Endothelial cell of umbilical vein (primary cell): ENCODE data around the gene IL34. TPM values are rescaled to one million over a fixed set of nuclear protein-coding genes. Genes with fewer than 3 reads are reported as not detected.

Experiments used
- BruUV-seq: library from RNA; stranded (reverse); fragments of 400-500 nt; replicated peaks from 2 replicates; lab custom pipeline; 2021; lab: Mats Ljungman, UMichigan
- CTCF ChIA-PET: fragments of 300-600, 350-600 bp; sonication (Branson Sonifier 250); formaldehyde crosslinking; loops from one replicate; lab custom pipeline; 2021; ENCODE audit warnings: antibody characterized with exemption, inconsistent platforms; lab: Charles Lee
- POLR2A ChIA-PET: fragments of 300-600, 350-600 bp; sonication (Branson Sonifier 250); formaldehyde crosslinking; loops from one replicate; lab custom pipeline; 2021; ENCODE audit warnings: antibody characterized with exemption, inconsistent platforms; lab: Charles Lee
- DNase-seq: peaks from one replicate; pipeline ENCODE4 v3.0.0-alpha.2; 2011; ENCODE audit warnings: low read depth, low spot score
- FAIRE-seq: peaks from 2 replicates; lab custom pipeline; 2011; peaks lifted over from hg19 to GRCh38; lab: Jason Lieb, UNC
- H2AFZ ChIP-seq: 2 replicates; pipeline ENCODE4 v1.6.0; 2012; ENCODE audit warnings: low read depth, low read length, control low read depth, inconsistent platforms
- H3K27ac ChIP-seq: 2 replicates; pipeline ENCODE4 v1.5.1; 2011; ENCODE audit warnings: low read depth, mild to moderate bottlenecking, control low read depth, low read length, moderate library complexity; ENCODE audit not compliant: insufficient read depth
- H3K27me3 ChIP-seq, 2 experiments: 2 replicates each; pipeline versions ENCODE4 v1.6.0 to v1.6.1; 2011; ENCODE audit warnings: low read length in 2 of 2, mixed read lengths in 1 of 2; ENCODE audit not compliant: control insufficient read depth in 2 of 2, insufficient read depth in 2 of 2
- H3K36me3 ChIP-seq, 2 experiments: 2 replicates in 1 of 2; 3 replicates in 1 of 2; pipeline ENCODE4 v1.5.1; 2011; ENCODE audit warnings: low read length in 2 of 2, mild to moderate bottlenecking in 1 of 2, moderate library complexity in 1 of 2; ENCODE audit not compliant: control insufficient read depth in 2 of 2, insufficient read depth in 2 of 2; ENCODE audit errors: extremely low read depth in 1 of 2
- H3K4me1 ChIP-seq: 3 replicates; pipeline ENCODE4 v1.5.1; 2011; ENCODE audit warnings: mild to moderate bottlenecking, low read length; ENCODE audit not compliant: control insufficient read depth, insufficient read depth; ENCODE audit errors: extremely low read depth
- H3K4me2 ChIP-seq: 2 replicates; pipeline ENCODE4 v1.6.1; 2011; ENCODE audit warnings: low read length, control low read depth, mixed read lengths; ENCODE audit not compliant: insufficient read depth
- H3K4me3 ChIP-seq, 3 experiments: fragments of 200-600 bp in 1 of 3; sonication (generic), shearing (Covaris generic) in 1 of 3; replicated peaks in 1 of 3; 2 replicates each; pipeline ENCODE4 v1.5.1; 2011 to 2016; ENCODE audit warnings: control low read depth in 3 of 3, low read length in 3 of 3, mild to moderate bottlenecking in 2 of 3, inconsistent platforms in 1 of 3, low read depth in 1 of 3, moderate library complexity in 1 of 3; ENCODE audit not compliant: insufficient read depth in 1 of 3
- H3K79me2 ChIP-seq: 2 replicates; pipeline ENCODE4 v1.6.0; 2012; ENCODE audit warnings: low read length, inconsistent platforms; ENCODE audit not compliant: control insufficient read depth, insufficient read depth
- H3K9ac ChIP-seq: replicated peaks from 2 replicates; pipeline ENCODE3; 2011; ENCODE audit warnings: low read length, control low read depth; ENCODE audit not compliant: insufficient read depth; ENCODE audit errors: extremely low read depth
- H3K9me1 ChIP-seq: replicated peaks from 3 replicates; pipeline ENCODE4 v1.6.0; 2011; ENCODE audit warnings: mild to moderate bottlenecking, low read length; ENCODE audit not compliant: control insufficient read depth, insufficient read depth; ENCODE audit errors: extremely low read depth
- H3K9me3 ChIP-seq: replicated peaks from 2 replicates; pipeline ENCODE4 v1.5.1; 2012; ENCODE audit warnings: low read length, inconsistent platforms; ENCODE audit not compliant: control insufficient read depth, insufficient read depth
- H4K20me1 ChIP-seq: replicated peaks from 2 replicates; pipeline ENCODE3; 2011; ENCODE audit warnings: mild to moderate bottlenecking, low read length; ENCODE audit not compliant: control insufficient read depth, insufficient read depth; ENCODE audit errors: extremely low read depth
- EZH2 ChIP-seq: IDR thresholded peaks from 2 replicates; pipeline ENCODE4 v1.6.1; 2012; ENCODE audit warnings: borderline replicate concordance, low read depth, mild to moderate bottlenecking, moderate library complexity, low read length, inconsistent platforms; ENCODE audit not compliant: severe bottlenecking
- FOS ChIP-seq: IDR thresholded peaks from 2 replicates; pipeline ENCODE4 v1.6.1; 2011; ENCODE audit warnings: mild to moderate bottlenecking, low read length, moderate library complexity, borderline replicate concordance; ENCODE audit not compliant: insufficient read depth
- GATA2 ChIP-seq: IDR thresholded peaks from 2 replicates; pipeline ENCODE4 v1.7.0; 2011; ENCODE audit warnings: low read depth, mild to moderate bottlenecking, moderate library complexity, mixed read lengths, low read length; ENCODE audit not compliant: insufficient read length, insufficient read depth
- JUN ChIP-seq: IDR thresholded peaks from 2 replicates; pipeline ENCODE4 v1.6.1; 2011; ENCODE audit warnings: borderline replicate concordance, low read depth; ENCODE audit not compliant: insufficient read length, insufficient read depth
- MYC ChIP-seq: IDR thresholded peaks from one replicate; pipeline ENCODE4 v1.6.1; 2011; ENCODE audit warnings: mild to moderate bottlenecking, low read depth, low read length
- POLR2AphosphoS5 ChIP-seq: IDR thresholded peaks from 2 replicates; pipeline ENCODE4 v1.6.1; 2012; ENCODE audit warnings: low read depth, mild to moderate bottlenecking, control low read depth, low read length, moderate library complexity; ENCODE audit not compliant: insufficient read depth
- dilution Hi-C: fragments of 300-500 bp; cut with MboI; formaldehyde crosslinking; loops from one replicate; pipeline ENCODE4 v1.15.0; 2019; ENCODE audit warnings: low sequenced_read_pairs; ENCODE audit not compliant: extremely low pct_ligation_motif_present
- intact Hi-C: fragments of 100-400 bp; cut with micrococcal nuclease; formaldehyde crosslinking; loops from one replicate; pipeline ENCODE4 v1.10.0; 2022
- polyA plus RNA-seq, 4 experiments: library from polyadenylated mRNA; depleted of rRNA in 3 of 4; stranded (reverse) in 3 of 4; unstranded in 1 of 4; fragments of >200 nt; gene quantifications; 2 replicates each; pipeline versions ENCODE4 v1.2.1 to v1.2.3, GENCODE V29; 2011 to 2012; ENCODE audit warnings: missing spikeins in 1 of 4
- total RNA-seq: library from RNA; stranded (reverse); gene quantifications from 2 replicates; pipeline ENCODE4 v1.2.3, GENCODE V29; 2021
- TF ChIP-seq, protein P1 (sequence below): IDR thresholded peaks from 2 replicates; pipeline ENCODE4 v1.6.1; 2011; ENCODE audit not compliant: insufficient read depth, insufficient read length
- TF ChIP-seq, protein P2 (sequence below), 2 donors: IDR thresholded peaks; 1 replicate in 1 of 2; 2 replicates in 1 of 2; pipeline ENCODE4 v1.5.1; 2011; ENCODE audit warnings: low read length in 2 of 2, mild to moderate bottlenecking in 2 of 2, moderate library complexity in 2 of 2, control low read depth in 1 of 2, inconsistent platforms in 1 of 2, low read depth in 1 of 2; ENCODE audit not compliant: insufficient read depth in 1 of 2; ENCODE audit errors: extremely low read depth in 1 of 2

The IL34 gene
- total and polyA plus RNA-seq, 2 donors (not counting 3 experiments of a cell fraction or from before 2014, with no cell fraction given), result 0.88 to 0.97 TPM

DNA sequence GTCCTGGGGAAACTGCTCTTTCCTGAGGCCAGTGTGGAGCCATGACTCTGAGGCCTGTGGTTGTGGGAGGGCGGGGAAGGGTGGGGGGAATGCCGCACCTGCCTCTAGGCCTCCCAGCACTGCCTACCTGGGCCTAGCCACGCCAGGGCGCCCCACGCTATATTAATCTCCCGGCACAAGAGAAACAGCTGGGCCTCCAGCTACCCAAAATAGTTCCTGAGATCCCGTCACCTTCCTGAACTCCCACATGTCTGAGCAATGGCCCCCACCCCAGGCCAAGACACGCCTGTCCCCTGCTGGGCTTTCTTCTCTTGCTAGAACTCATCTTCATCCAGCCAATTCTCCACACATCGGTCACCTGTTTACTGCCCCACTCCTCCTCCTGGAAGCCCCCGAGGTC is 52.5 kb downstream of the IL34 start:
- ChIA-PET POLR2A (no interaction called here), CTCF (no interaction called here)
- no TSS peak for BruUV-seq
- no peak overlapping the region for H3K27ac ChIP-seq
- TF ChIP-seq, protein P1, sequence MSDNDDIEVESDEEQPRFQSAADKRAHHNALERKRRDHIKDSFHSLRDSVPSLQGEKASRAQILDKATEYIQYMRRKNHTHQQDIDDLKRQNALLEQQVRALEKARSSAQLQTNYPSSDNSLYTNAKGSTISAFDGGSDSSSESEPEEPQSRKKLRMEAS, result no peak
- TF ChIP-seq GATA2, result no peak
- no peak for TF ChIP-seq JUN
- TF ChIP-seq, protein P2, sequence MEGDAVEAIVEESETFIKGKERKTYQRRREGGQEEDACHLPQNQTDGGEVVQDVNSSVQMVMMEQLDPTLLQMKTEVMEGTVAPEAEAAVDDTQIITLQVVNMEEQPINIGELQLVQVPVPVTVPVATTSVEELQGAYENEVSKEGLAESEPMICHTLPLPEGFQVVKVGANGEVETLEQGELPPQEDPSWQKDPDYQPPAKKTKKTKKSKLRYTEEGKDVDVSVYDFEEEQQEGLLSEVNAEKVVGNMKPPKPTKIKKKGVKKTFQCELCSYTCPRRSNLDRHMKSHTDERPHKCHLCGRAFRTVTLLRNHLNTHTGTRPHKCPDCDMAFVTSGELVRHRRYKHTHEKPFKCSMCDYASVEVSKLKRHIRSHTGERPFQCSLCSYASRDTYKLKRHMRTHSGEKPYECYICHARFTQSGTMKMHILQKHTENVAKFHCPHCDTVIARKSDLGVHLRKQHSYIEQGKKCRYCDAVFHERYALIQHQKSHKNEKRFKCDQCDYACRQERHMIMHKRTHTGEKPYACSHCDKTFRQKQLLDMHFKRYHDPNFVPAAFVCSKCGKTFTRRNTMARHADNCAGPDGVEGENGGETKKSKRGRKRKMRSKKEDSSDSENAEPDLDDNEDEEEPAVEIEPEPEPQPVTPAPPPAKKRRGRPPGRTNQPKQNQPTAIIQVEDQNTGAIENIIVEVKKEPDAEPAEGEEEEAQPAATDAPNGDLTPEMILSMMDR (IDR thresholded peaks at IDR 0.05; ENCODE audit: extremely low read depth in 1 of 2, insufficient read depth in 1 of 2, low read depth in 1 of 2, low read length in 2 of 2), result no peak
- no peak for TF ChIP-seq EZH2
- no peak for TF ChIP-seq POLR2AphosphoS5
- no peak for TF ChIP-seq MYC
- no peak for TF ChIP-seq FOS
- H4K20me1 ChIP-seq, result no peaks in the 10 kb centered on the region
- no peak overlapping the region for H3K9ac ChIP-seq
- intact Hi-C loops (no loop called here), dilution Hi-C loops (no loop called here)
- no peak overlapping the region for H3K4me3 ChIP-seq
- no peak overlapping the region for H2AFZ ChIP-seq
- no peaks in the 10 kb centered on the region for H3K9me3 ChIP-seq
- DNase-seq, result no peak
- no peak for FAIRE-seq
- H3K27me3 ChIP-seq, result no peaks in the 10 kb centered on the region
- H3K36me3 ChIP-seq, result no peaks in the 10 kb centered on the region
- no peaks in the 10 kb centered on the region for H3K9me1 ChIP-seq
- peaks cover 32% of the 10 kb centered on the region for H3K4me1 ChIP-seq
- no peak overlapping the region for H3K4me2 ChIP-seq
- H3K79me2 ChIP-seq, result no peaks in the 10 kb centered on the region
